GM18498 (cell line): ENCODE measurements around the gene VWA8.
"Not testable (repeated sequence)": the region's sequence is repeated elsewhere in the genome, so short reads cannot be mapped to it uniquely, and the experiment has no call there.

Experiments used
- ATAC-seq: cut with Tn5 transposase; IDR thresholded peaks from one replicate; pipeline ENCODE4 v1.9.1; 2021; ENCODE audit warnings: mild to moderate bottlenecking, moderate library complexity; ENCODE audit not compliant: unreplicated experiment

Gene VWA8

GRCh38 chr13:41859565-41859964 lies 101.3 kb downstream of the VWA8 start:
- no peak for ATAC-seq

- no peak for ATAC-seq
Measured at GRCh38 chr13:41858780-41859179, 102.1 kb downstream of the VWA8 start.

- no peak for ATAC-seq
Measured at GRCh38 chr13:41854758-41855157, 106.2 kb downstream of the VWA8 start.

GRCh38 chr13:41851351-41851750 lies 109.6 kb downstream of the VWA8 start:
- no peak for ATAC-seq

GRCh38 chr13:41848435-41849255 lies 112.3 kb downstream of the VWA8 start:
- ATAC-seq: no peak

GRCh38 chr13:41847216-41847615 lies 113.7 kb downstream of the VWA8 start:
- ATAC-seq: no peak

GRCh38 chr13:41842036-41842620 lies 118.8 kb downstream of the VWA8 start:
- no peak for ATAC-seq

GRCh38 chr13:41837629-41838028 lies 123.3 kb downstream of the VWA8 start:
- ATAC-seq: no peak

GRCh38 chr13:41835871-41836270 lies 125.0 kb downstream of the VWA8 start:
- ATAC-seq: no peak

GRCh38 chr13:41834697-41835096 lies 126.2 kb downstream of the VWA8 start:
- not testable (repeated sequence) for ATAC-seq

GRCh38 chr13:41833831-41834230 lies 127.1 kb downstream of the VWA8 start:
- ATAC-seq: no peak

GRCh38 chr13:41833201-41833600 lies 127.7 kb downstream of the VWA8 start:
- ATAC-seq: no peak

GRCh38 chr13:41827507-41828213 lies 133.2 kb downstream of the VWA8 start:
- ATAC-seq: no peak

GRCh38 chr13:41825691-41826090 lies 135.2 kb downstream of the VWA8 start:
- ATAC-seq: no peak

- no peak for ATAC-seq
Measured at GRCh38 chr13:41823476-41823875, 137.4 kb downstream of the VWA8 start.

GRCh38 chr13:41822560-41822959 lies 138.3 kb downstream of the VWA8 start:
- ATAC-seq: no peak

- no peak for ATAC-seq
Measured at GRCh38 chr13:41821238-41821594, 139.7 kb downstream of the VWA8 start.

- no peak for ATAC-seq
Measured at GRCh38 chr13:41820581-41821237, 140.2 kb downstream of the VWA8 start.

GRCh38 chr13:41816057-41816456 lies 144.9 kb downstream of the VWA8 start:
- no peak for ATAC-seq

GRCh38 chr13:41813426-41813825 lies 147.5 kb downstream of the VWA8 start:
- ATAC-seq: no peak

GRCh38 chr13:41812851-41813250 lies 148.1 kb downstream of the VWA8 start:
- peak; percentile 72 for ATAC-seq
